Measurements from ENCODE around the gene TCP11L1.
"Not testable (repeated sequence)": the region's sequence is repeated elsewhere in the genome, so short reads cannot be mapped to it uniquely, and the experiment has no call there.

Gene TCP11L1, protein sequence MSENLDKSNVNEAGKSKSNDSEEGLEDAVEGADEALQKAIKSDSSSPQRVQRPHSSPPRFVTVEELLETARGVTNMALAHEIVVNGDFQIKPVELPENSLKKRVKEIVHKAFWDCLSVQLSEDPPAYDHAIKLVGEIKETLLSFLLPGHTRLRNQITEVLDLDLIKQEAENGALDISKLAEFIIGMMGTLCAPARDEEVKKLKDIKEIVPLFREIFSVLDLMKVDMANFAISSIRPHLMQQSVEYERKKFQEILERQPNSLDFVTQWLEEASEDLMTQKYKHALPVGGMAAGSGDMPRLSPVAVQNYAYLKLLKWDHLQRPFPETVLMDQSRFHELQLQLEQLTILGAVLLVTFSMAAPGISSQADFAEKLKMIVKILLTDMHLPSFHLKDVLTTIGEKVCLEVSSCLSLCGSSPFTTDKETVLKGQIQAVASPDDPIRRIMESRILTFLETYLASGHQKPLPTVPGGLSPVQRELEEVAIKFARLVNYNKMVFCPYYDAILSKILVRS

DNA sequence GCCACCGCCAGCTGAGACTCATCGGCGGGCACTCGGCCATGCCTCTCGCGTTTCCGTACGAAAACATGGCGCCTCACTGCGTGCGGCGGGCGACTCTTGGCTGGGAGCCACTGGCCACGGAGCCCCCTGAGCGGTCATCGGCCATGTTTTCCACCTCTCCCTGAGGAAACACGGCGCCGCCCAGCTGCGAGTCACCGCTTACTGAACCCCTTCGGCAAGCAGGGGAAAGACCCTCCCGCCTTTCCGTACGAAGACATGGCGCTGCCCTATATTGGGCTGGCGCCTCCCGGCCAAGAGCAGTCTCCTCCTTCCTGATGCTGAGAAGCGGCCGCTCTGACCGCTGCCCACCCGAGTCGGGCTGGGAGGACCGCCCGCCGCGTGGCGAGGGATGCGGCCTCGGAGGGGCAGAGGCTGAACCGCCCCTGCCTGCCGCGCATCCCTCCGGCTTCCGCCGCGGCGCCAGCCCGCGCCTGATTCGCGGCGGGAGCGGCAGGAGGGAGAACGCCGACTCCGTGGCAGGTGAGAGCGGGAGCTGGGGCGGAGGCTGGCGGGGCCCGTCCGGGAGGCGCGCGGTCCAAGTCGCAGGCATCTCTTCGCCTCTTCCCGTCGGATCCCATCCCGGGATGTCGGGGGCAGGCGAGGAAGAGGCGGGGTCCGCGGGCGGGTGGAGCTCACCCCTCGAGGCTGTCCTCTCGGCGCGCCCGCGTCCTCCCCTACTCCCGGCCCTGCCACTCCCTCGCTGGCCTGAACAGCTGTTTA, at the start of gene TCP11L1:
Gene TCP11L1, plus strand, starts transcription at position 299 of the 759 bp plus-strand sequence. CDS start 4,202 bp downstream, outside the sequence.
- peak; percentile 83 for DNase-seq

DNA sequence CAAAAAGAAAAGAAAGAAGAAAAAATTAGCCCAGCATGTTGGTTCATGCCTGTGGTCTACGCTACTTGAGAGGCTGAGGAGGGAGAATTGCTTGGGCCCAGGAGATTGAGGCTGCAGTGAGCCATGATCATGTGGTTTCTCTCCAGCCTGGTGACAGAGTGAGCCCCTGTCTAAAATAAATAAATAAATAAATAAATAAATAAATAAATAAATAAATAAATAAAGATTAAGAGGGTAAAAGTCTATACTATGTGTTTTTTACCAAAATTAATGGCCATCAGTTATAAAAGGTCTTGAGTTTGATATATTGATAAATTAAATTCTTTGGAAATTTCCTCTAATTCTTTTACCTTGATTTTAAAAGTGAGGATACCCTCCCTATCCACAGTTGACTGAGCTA, 48.9 kb upstream of the TCP11L1 start:
- no peak for DNase-seq

DNA sequence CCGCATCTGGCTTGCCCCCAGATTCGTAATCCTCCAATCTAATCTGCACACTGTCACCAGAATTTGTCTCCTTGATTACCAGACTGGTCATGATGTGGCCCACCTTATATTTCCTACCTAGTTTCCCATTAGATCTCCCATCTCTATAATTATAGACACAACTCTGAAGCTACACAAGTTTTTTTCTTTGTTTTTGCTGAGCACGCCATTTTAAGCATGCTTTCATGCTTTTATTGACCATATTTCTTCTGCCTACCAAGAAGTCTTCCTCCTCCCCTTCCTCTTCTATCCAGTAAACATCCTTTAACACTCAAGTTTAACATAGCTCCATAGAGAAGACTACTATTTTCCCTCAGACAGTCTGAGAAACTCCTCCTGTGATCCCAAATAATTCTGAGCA, 47.9 kb upstream of the TCP11L1 start:
- DNase-seq, result no peak

DNA sequence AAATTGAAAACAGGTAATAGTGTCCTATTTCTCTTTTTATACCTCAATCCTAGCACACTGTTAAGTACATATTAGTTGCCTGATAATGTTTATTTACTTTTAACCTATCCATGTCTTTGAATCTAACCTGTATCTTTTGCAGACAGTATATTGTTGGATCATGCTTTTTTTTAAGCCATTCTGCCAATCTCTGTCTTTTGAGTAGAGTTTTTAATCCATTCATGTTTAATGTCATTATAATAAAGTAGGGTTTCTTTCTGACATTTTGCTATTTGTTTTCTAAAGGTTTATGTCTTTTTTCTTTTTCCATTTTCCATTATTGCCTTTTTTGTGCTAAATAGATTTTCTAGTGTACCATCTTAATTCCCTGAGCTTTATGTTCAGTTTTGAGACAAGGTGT, 47.5 kb upstream of the TCP11L1 start:
- DNase-seq, result no peak

DNA sequence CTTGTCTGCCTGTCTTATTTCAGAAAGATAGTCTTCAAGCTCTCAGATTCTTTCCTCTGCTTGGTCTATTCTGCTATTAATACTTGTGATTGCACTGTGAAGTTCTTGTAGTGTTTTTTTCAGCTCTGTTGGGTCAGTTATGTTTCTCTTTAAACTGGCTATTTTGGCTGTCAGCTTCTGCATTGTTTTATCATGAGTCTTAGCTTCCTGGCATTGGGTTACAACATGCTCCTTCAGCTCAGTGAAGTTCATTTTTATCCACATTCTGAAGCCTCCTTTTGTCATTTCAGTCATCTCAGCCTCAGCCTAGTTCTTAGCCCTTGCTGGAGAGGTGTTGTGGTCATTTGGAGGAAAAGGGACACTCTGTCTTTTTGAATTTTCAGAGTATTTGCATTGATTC, 39.2 kb upstream of the TCP11L1 start:
- DNase-seq, result no peak

DNA sequence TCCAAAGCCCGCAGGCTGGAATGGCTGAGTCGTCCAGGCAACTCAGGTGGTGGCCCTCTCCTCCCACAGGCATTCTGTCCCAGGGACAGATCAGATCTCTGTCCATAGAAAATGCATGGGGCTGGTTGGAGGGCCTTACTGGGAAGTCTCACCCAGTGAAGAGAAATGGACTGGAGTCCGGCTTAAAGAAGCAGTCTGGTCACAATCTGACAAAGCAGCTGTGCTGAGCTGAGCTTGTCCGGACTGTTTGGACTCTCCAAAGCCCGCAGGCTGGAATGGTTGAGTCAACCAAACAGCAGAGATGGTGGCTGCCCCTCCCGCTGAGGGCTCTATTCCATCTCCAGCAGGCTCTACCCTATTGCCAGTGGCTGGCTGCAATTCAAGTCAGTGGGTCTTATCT, 38.1 kb upstream of the TCP11L1 start:
- DNase-seq, result no peak

DNA sequence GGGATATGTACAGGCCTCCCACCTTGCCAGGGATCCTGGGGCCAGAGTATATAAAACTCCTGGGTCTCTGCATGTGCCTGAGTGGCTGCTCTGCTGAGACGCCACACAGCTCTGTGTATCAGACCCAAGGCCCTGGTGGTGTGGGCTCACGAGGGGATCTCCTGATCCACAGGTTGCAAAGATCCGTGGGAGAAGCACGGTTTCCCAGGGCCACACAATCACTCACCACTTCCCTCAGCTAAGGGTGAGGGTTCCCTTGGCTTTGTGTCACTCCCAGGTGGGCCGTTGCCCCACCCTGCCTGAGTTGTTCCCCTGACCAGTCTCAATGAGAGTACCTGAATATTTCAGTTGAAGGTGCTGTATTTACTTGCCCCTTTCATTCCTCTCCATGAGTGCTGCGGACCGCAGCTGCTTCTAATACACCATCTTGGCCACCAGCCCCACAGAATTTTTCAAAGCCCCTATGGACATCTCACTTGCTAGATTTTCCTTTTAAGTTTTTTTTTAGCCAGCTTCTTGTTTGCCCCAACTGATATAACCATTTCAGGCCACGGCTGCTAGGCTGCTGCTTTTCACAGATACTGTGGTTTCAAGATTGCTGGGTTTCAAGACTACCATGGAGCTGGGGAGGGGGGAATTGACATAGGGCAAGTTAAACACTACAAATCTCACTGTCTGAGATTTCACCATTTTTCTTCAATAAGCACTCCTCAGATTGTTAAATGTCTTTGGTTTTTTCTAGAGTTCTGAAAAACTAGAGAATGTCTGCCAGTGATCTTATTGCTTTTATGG, 37.4 kb upstream of the TCP11L1 start:
- DNase-seq, result no peak

DNA sequence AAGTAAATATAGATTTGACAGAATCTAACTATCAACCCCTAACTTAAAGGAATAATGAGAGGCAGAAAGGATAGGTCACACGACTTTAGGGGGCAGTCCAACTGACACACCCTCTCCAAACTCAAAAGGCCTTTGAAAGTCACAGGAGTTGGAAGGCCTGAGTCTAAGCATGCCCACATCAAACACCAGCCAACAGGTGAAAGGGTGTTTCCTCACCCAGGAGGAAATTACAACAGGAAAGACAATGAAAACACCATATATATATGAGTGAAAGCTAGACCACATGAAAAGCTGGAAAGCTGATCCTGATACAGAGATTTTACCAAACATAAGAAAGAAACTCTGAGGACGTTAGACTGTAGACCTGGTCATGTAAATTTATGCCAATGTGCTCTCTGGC, 34.2 kb upstream of the TCP11L1 start:
- DNase-seq, result peak; percentile 52

DNA sequence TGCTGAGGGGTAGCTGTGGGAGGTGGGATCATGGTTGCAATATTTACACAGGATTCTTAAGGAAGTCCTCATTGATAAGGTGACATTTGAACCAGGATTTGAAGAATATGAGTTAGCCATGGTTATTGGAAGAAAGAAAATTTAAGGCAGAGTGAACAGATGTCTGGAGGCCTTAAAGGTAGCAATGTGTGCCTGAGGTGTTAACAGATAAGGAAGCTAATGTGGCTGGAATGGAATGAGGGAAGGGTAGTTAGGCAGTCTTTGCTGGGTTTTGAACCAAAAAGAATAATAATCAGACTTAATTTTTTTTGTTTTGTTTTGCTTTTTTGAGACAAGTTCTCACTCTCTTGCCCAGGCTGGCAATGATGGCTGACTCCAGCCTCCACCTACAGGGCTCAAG, 33.4 kb upstream of the TCP11L1 start:
- no peak for DNase-seq

DNA sequence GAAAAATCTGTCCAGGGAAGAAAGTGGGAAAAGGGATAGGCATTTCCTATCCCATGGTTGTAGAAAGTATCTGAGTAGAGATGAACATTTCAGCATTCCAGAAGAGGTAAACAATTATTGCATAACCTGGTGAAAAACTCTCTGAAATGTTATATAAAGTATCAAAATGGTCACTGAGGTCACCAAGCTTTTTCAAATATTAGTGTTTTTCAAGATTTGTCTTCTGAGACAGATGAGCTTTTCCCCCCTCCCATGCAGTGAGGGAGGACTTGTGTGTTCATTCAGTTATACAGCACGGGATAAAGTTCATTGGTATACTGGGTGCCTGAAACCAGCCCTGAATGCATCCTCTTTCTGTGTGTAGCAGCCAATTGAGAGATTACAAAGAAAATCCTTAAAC, 25.6 kb upstream of the TCP11L1 start:
- no peak for DNase-seq

DNA sequence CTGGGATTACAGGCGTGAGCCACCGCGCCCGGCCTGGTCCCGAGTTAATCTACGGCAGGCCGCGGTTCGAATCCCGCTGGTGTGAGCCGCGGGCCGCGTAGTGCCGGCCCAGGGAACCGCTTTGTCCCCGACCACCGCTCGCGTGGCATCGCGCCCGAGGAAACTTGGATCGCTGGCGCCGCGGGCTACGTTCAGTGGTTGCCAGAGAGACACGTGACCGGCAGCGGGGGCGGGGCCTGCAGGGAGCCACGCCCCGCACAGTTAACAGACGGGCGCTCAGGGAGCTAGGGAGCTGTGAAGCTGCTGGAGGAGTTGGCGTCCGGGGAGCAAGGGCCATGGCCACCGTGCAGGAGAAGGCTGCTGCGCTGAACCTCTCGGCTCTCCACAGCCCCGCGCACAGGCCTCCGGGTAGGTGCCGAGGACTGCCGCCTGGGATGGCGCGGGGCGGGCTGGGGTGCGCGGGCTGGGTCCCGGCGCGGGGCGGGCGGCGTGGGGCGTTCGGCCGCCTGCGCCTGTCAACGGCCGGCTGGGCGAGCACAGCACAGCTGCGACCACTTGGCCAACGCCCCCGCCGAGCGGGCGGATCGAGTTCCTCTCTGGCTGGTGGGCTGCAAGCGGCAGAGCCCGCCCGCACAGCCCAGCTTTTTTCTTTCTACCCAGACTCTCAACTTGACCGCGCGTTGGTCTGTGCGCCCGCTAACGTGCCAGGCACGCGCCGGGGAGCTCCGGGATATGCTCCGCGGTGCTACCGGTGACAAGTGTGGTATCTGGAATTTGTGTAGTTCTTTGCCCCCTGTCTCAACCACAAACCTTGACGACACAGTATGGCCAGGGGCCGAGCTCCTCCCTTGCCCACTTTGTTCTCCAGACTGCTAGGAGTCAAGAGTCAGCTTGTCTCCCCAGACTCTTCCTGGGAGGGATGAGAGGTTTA, 23.5 kb upstream of the TCP11L1 start, which contains the start of gene DEPDC7:
Gene DEPDC7, plus strand, starts transcription at position 258 of the 931 bp plus-strand sequence. Its CDS starts 78 bp downstream, at position 336.
- peak; percentile 77 for DNase-seq

DNA sequence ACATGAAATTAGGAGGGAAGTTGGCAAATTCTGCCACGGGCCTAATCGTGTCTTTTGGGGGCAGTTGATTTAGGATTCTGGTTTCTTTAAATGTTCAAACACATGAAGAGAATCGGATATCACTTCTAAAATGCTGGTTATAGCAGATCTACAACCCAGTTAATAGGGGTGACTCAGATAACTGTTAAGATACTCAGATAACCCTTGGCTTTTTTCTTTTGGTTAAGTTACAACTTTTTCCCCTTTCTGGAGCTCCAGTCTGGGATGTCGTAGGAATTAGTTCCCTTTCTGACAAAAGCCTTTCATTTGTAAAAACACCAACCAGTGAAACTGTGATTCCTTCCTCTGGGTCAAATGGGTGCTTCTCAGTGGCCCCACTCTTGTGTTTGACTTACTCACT, 22.7 kb upstream of the TCP11L1 start:
- no peak for DNase-seq

DNA sequence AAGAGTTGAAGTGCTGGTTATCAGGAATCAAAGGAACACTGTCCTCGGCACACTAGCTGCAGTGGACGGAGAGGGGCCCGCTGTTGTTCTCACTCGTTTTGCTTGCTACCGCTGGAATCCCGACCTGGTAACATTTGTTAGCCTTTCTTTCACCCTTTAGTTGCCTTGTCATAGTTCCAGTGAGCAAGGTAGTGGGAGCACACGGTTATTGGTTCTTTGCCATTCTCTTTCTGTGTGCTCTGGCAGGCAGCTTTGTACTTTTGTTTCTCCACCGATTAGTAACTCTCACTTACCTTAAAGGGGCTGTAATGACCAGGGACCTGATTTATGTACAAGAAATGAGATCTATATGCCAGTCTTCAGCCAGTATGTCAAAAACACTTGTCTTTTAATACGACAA, 21.9 kb upstream of the TCP11L1 start:
- no peak for DNase-seq

DNA sequence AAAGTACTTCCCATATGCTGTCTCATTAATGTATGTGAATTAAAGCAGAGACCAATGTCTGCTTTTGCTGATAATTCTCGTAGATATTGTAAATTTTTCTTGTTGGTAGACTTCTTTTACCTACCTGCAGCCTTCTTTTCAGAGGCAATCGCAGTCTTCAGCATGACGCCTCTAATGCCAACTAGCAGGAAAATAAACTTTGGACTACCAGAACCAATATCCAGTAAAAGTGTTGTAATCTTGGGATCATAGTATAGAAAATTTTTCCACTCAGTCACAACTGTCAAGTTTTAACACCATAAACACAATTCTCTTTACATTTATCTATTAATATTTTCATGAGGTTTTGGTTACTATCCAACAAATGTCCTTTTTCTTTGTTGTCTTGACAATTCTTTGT, 21.4 kb upstream of the TCP11L1 start:
- no peak for DNase-seq

DNA sequence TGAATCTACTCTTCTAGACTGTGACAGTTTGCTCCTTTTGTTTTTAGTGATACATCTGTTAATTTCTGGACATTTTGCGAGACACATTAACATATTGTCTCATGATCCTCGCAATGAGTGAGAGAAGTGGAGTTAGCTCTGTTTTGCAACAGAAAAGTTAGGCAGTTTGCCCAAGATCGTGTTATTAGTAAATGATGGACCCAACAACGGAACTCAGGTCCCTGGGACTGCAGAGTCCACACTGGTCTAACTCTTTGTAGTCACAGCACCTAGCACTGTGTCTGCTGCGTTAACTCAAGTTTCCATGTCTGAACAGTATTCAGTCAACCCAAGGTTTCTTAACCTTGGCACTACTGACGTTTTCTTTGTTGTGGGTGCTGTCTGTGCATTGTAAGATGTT, 20.5 kb upstream of the TCP11L1 start:
- DNase-seq, result no peak

DNA sequence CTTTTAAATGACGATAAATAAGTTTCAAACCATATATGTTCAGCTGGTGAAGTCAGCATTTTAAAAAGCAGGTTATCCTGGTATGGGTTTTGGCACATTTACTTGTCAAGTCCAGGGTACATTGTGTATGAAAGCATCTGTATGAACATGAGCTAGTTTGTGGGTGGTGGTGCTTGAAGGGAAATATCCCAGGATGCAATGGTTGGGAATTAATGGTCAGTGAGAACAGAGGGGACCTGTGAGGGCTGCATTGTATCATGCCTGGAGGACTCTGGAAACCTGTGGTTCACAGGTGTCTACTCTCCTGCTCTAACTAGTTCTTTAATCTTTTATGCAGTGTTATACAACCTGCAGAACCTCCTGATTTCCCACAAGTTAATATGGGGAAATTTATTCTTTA, 17.9 kb upstream of the TCP11L1 start:
- DNase-seq, result no peak

DNA sequence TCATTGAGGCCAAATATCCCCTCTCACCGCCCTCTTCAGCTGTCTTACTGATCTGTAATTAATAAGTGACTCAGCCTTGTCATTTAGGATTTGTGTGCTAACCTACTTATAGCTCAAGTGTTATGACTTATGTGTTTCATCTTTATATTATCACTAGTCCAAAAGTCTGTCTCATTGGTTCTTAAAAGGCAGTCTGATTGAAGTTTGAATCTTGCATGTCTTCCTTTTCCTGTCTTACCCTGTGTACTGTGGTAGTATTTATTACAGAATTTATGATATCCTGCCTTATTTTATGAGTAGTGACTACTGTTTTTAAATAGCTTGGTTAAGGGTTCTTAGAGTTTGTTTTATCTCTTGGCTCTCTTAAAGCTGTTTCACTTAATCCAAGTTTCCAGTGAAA, 17.4 kb upstream of the TCP11L1 start:
- DNase-seq, result no peak

DNA sequence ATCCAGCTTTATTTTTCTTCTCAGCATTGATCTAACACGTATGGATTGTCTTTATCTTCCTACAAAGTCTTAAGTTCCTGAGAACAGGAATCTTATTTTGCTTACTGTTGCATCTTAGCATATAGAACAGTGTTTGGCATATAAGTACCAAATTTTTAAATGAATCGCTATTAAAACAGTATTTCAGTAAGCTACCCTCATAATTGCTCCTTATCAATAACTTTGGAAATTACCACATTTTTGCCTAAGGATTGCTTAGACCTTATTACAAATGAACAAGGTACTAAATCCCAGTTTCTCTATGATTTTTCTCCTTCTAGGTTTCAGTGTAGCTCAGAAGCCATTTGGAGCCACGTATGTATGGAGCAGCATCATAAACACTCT, 14.0 kb upstream of the TCP11L1 start:
- DNase-seq, result no peak

DNA sequence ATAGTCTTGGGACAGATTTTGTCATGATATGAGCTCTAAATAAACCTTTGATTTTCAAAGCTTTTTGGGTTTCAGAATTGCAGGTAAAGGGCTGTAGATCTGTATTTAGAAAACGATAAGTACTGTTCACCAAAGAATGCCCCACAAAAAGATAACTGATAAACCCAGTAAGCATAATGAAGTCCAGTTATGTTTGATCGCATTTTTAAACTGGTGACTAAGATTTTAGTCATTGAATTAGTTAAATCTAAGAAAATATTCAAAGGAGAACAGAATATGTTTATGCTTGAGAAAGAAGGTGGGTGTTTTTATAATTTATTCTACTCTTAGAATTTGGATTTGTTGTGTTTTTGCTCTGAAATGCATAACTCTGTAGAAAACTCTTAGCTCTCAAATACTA, 12.1 kb upstream of the TCP11L1 start:
- DNase-seq, result no peak

DNA sequence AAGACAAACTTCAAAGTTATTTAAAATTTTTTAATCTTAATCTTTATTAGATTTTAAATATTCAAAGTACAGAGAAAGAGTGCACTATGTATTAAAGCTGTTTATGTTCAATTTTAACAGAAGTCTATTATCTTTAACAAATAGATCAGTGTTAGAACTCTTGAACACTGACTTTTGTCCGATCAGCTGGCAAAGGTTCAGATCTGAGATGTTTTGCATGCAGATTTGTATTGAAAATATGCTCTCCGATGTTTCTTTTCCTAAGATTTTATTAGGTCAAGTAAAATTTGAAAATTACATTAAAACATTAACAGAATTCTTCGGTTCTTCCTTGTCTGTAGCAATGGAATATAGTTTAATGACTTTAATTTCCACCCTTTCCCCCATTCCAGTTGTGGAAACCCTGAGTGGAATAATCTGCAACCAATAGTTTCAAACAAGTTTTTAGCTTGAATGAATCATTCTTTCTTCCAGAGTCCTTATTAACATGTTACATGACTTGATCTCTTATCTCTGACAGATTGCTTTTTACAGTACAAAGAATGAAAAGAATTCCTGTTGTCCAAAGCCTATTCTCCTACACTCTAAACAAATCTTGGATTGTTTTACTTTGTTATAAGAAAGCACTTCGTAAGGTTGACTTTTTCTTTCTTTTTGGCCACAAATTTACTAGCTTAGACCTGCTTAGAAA, 11.4 kb upstream of the TCP11L1 start:
- DNase-seq, result no peak

DNA sequence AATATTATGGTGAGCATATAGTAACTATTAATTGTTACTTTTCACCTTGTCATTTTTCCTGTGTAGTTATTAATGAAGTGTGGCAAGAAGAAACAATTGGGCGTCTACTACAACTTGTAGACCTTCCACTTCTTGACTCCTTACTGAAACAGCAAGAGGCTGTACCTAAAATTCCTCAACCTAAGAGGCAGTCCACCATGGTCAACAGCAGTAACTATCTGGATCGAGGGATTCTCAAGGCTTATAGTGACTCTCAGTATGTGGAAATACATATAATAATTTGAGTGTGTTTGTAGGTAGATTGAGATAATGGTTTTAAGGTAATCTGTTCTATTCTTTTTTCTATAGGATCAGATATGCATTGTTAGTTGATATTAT, 10.8 kb upstream of the TCP11L1 start:
- DNase-seq, result no peak

DNA sequence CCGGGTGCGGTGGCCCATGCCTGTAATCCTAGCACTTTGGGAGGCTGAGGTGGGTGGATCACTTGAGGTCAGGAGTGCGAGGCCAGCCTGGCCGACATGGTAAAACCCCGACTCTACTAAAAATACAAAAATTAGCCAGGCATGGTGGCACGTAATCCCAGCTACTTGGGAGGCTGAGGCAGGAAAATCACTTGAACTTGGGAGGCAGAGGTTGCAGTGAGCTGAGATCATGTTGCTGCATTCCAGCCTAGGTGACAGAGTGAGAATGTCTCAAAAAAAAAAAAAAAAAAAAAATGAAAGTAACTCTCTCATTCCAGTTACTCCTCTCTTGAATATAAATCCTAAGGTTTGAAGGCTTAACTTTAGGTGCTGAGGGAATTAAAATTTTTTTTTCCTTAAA, 10.2 kb upstream of the TCP11L1 start:
- not testable (repeated sequence) for DNase-seq

All from CD4-positive, alpha-beta T cell treated with Interleukin-21 for 1 hour (primary cell).